Measurements from ENCODE around the gene ADAP2.
"Not testable (repeated sequence)": the region's sequence is repeated elsewhere in the genome, so short reads cannot be mapped to it uniquely, and the experiment has no call there.

The ADAP2 gene

DNA sequence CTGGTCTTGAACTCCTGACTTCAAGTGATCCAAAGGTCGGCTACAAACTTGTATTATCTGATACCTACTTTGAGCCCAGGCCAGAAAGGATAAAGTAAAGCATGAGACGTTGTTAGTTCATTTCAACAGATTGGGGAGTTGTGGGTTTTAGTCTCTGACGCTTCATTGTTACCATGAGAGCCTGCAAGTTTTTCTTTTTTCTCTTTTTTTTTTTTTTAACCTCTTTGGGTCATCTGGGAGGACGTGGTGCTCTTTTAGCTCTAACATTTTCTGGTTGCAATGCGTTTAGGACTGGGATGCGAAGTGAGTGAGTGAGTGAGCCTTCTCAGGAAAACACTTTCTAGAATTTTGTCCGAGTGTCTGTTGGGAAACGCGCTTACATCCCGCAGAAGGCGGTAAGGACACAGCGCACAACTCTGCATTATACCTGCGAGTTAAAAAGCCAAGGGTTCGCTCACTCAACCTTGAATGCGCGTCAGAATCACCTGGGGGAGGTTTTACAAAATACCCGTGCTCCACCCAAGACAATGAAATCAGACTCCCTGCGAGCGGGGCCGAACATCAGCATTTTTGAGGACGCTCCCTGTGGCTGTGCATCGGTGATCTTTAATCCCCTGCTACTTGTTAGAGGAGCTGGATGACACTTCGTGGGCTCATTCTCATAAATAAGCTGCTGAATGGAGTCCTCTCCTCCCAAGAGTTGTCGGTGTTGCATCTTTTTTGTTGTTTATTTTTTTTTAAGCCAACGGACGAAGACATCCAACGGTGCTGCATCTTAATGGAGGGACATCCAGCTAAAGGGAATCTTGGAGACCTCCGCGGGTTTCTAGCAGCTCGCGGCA lies 48.5 kb downstream of the ADAP2 start:
- H3K9me3 ChIP-seq (replicated peaks; ENCODE audit: insufficient read depth, low read length), result no peaks in the 10 kb centered on the region
- peak overlapping the region; percentile 92 for H3K4me3 ChIP-seq (ENCODE audit: low read length)
- peak overlapping the region; percentile 100 for H2AFZ ChIP-seq (ENCODE audit: low read length)
- peaks cover 4% of the 10 kb centered on the region; the same call in 1 of the 2 replicates for H3K4me1 ChIP-seq (ENCODE audit: low read length)
- H3K79me2 ChIP-seq (ENCODE audit: low read length), result peaks cover 15% of the 10 kb centered on the region
- no peaks in the 10 kb centered on the region for H3K36me3 ChIP-seq (replicated peaks; ENCODE audit: insufficient read depth, low read length)
- TF ChIP-seq EZH2phosphoT487 (IDR thresholded peaks at IDR 0.05; ENCODE audit: low read length), result no peak
- TF ChIP-seq, protein P1, sequence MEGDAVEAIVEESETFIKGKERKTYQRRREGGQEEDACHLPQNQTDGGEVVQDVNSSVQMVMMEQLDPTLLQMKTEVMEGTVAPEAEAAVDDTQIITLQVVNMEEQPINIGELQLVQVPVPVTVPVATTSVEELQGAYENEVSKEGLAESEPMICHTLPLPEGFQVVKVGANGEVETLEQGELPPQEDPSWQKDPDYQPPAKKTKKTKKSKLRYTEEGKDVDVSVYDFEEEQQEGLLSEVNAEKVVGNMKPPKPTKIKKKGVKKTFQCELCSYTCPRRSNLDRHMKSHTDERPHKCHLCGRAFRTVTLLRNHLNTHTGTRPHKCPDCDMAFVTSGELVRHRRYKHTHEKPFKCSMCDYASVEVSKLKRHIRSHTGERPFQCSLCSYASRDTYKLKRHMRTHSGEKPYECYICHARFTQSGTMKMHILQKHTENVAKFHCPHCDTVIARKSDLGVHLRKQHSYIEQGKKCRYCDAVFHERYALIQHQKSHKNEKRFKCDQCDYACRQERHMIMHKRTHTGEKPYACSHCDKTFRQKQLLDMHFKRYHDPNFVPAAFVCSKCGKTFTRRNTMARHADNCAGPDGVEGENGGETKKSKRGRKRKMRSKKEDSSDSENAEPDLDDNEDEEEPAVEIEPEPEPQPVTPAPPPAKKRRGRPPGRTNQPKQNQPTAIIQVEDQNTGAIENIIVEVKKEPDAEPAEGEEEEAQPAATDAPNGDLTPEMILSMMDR (IDR thresholded peaks at IDR 0.05; ENCODE audit: low read length), result peak; percentile 65
- H3K27me3 ChIP-seq (replicated peaks; ENCODE audit: insufficient read depth, low read length), result no peaks in the 10 kb centered on the region
- no peaks in the 10 kb centered on the region for H4K20me1 ChIP-seq (ENCODE audit: insufficient read depth, low read length)
- peak overlapping the region; percentile 80 for H3K4me2 ChIP-seq (ENCODE audit: low read depth, low read length)
- DNase-seq, result peak; percentile 84
- H3K9ac ChIP-seq (ENCODE audit: low read length), result peak overlapping the region; percentile 78
- H3K27ac ChIP-seq (ENCODE audit: low read length), result peak overlapping the region; percentile 71; the same call in 1 of the 2 replicates
- H3K9me2 ChIP-seq (replicated peaks; ENCODE audit: insufficient read depth, low read length), result no peaks in the 10 kb centered on the region
- H3F3A ChIP-seq (ENCODE audit: insufficient read depth, low read length), result peaks cover 19% of the 10 kb centered on the region

DNA sequence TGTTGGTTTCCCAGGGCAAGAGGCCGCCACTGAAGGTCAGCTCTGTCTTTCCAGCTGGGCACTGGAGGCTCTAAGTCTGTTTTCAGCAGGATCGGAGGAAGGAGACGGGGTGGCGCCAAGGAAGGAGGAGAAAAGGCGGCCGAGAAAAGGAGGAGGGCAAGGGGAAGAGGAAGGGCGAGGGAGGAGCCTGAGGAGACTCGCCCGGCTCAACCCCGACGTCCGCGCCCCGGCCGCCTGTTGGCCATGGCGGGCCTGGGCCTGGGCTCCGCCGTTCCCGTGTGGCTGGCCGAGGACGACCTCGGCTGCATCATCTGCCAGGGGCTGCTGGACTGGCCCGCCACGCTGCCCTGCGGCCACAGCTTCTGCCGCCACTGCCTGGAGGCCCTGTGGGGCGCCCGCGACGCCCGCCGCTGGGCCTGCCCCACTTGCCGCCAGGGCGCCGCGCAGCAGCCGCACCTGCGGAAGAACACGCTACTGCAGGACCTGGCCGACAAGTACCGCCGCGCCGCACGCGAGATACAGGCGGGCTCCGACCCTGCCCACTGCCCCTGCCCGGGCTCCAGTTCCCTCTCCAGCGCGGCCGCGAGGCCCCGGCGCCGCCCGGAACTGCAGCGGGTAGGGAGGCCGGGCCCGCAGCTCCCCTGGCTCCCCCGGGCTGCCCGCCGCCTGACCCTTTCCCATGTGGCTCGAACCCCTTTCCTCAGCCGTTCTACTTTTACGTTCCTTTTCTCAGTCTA lies 49.3 kb downstream of the ADAP2 start, which contains the start of gene RNF135:
TSS of gene RNF135 (plus strand) at position 209 of the 737 bp plus-strand sequence. CDS start at position 244, 35 bp downstream.
- peak within 1 kb of the TSS; percentile 92 for H3K4me3 ChIP-seq (ENCODE audit: low read length)
- H3K9me3 ChIP-seq (replicated peaks; ENCODE audit: insufficient read depth, low read length), result no peaks in the 10 kb centered on the region
- peak within 1 kb of the TSS; percentile 78 for H3K9ac ChIP-seq (ENCODE audit: low read length)

DNA sequence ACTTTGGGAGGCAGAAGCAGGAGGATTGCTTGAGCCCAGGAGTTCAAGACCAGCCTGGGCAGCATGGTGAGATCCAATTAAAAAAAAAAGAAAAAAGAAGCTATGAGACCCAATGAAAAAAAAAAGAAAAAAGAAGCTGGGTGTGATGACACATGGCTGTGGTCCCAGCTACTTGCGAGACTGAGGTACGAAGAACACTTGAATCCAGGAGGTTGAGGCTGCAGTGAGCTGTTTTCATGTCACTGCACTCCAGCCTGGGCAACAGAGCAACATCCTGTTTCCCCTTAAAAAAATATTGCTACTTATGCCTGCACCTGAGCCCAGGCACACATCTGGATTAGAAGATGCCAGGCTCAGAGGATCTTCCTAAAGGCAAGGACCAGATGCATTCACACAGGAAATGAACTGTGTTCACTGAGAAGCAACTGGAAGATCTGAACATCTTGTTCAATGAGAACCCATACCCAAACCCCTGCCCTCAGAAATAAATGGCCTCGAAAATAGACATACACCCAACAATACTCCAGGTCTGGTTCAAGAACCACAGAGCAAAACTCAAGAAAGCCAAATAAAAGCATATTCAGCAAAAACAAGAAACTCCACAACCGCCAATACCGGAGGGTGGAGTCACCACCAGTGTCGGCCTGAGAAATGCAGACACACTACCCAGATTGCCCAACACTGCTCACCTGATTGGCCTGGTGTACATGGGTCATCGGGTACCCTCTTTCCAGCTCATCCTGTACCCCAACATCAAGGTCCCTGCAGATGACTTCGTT lies 53.5 kb downstream of the ADAP2 start:
- Histone ChIP-seq H3K27ac (ENCODE audit: low read length) (no peak overlapping the region), H3K4me3 (ENCODE audit: low read length) (no peak overlapping the region), H3K4me2 (ENCODE audit: low read depth, low read length) (no peak overlapping the region), H3K79me2 (ENCODE audit: low read length) (peaks cover 15% of the 10 kb centered on the region), H3K4me1 (ENCODE audit: low read length) (peaks cover 4% of the 10 kb centered on the region; the same call in 1 of the 2 replicates), H3K36me3 (replicated peaks; ENCODE audit: insufficient read depth, low read length) (no peaks in the 10 kb centered on the region), H3K9ac (ENCODE audit: low read length) (no peak overlapping the region), H3K9me3 (replicated peaks; ENCODE audit: insufficient read depth, low read length) (no peaks in the 10 kb centered on the region), H4K20me1 (ENCODE audit: insufficient read depth, low read length) (no peaks in the 10 kb centered on the region), H2AFZ (ENCODE audit: low read length) (no peak overlapping the region), H3K27me3 (replicated peaks; ENCODE audit: insufficient read depth, low read length) (no peaks in the 10 kb centered on the region), H3K9me2 (replicated peaks; ENCODE audit: insufficient read depth, low read length) (no peaks in the 10 kb centered on the region), H3F3A (ENCODE audit: insufficient read depth, low read length) (peaks cover 5% of the 10 kb centered on the region)
- TF ChIP-seq EZH2 (optimal IDR thresholded peaks at IDR 0.05; ENCODE audit: low read depth, low read length) (no peak), EZH2phosphoT487 (IDR thresholded peaks at IDR 0.05; ENCODE audit: low read length) (no peak)
- TF ChIP-seq, protein P1 (IDR thresholded peaks at IDR 0.05; ENCODE audit: low read length), result no peak
- no peak for DNase-seq

More for the DNA sequence above, 49.3 kb downstream of the ADAP2 start, which contains the start of gene RNF135:
- Histone ChIP-seq H3K79me2 (ENCODE audit: low read length) (peaks cover 15% of the 10 kb centered on the region), H3K27me3 (replicated peaks; ENCODE audit: insufficient read depth, low read length) (no peaks in the 10 kb centered on the region), H3K36me3 (replicated peaks; ENCODE audit: insufficient read depth, low read length) (no peaks in the 10 kb centered on the region), H4K20me1 (ENCODE audit: insufficient read depth, low read length) (no peaks in the 10 kb centered on the region), H3K4me1 (ENCODE audit: low read length) (peaks cover 4% of the 10 kb centered on the region; the same call in 1 of the 2 replicates), H3K27ac (ENCODE audit: low read length) (peak within 1 kb of the TSS; percentile 71; the same call in 1 of the 2 replicates), H3K9me2 (replicated peaks; ENCODE audit: insufficient read depth, low read length) (no peaks in the 10 kb centered on the region), H3K4me2 (ENCODE audit: low read depth, low read length) (peak within 1 kb of the TSS; percentile 80), H2AFZ (ENCODE audit: low read length) (peak within 1 kb of the TSS; percentile 100), H3F3A (ENCODE audit: insufficient read depth, low read length) (peaks cover 19% of the 10 kb centered on the region)
- DNase-seq, result peak; percentile 69
- TF ChIP-seq EZH2 (optimal IDR thresholded peaks at IDR 0.05; ENCODE audit: low read depth, low read length) (no peak), EZH2phosphoT487 (IDR thresholded peaks at IDR 0.05; ENCODE audit: low read length) (no peak)
- TF ChIP-seq, protein P1 (IDR thresholded peaks at IDR 0.05; ENCODE audit: low read length), result peak; percentile 16; the same call in 1 of the 2 replicates

DNA sequence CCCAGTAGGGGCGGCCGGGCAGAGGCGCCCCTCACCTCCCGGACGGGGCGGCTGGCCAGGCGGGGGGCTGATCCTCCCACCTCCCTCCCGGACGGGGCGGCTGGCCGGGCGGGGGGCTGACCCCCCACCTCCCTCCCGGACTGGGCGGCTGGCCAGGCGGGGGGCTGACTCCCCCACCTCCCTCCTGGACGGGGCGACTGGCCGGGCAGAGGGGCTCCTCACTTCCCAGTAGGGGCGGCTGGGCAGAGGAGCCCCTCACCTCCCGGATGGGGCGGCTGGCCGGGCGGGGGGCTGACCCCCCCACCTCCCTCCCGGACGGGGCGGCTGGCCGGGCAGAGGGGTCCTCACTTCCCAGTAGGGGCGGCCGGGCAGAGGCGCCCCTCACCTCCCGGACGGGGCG lies 58.2 kb downstream of the ADAP2 start:
- H3K27ac ChIP-seq (ENCODE audit: low read length); H3K4me1 ChIP-seq (ENCODE audit: low read length); H3K27me3 ChIP-seq (replicated peaks; ENCODE audit: insufficient read depth, low read length); H3K4me3 ChIP-seq (ENCODE audit: low read length); H3K36me3 ChIP-seq (replicated peaks; ENCODE audit: insufficient read depth, low read length); H4K20me1 ChIP-seq (ENCODE audit: insufficient read depth, low read length); H3K4me2 ChIP-seq (ENCODE audit: low read depth, low read length); H3K9ac ChIP-seq (ENCODE audit: low read length); H3F3A ChIP-seq (ENCODE audit: insufficient read depth, low read length); H3K9me2 ChIP-seq (replicated peaks; ENCODE audit: insufficient read depth, low read length); H3K79me2 ChIP-seq (ENCODE audit: low read length); H2AFZ ChIP-seq (ENCODE audit: low read length); DNase-seq; H3K9me3 ChIP-seq (replicated peaks; ENCODE audit: insufficient read depth, low read length): not testable (repeated sequence)

Measured in MM.1S (cell line).